Nephron (organoid): Measurements from ENCODE around the gene PPP1R12B.
A peak's percentile ranks its signal among the peaks of the same experiment; 100 is the strongest.

ENCODE experiments used
- H3K27ac Mint-ChIP-seq, 3 experiments: 2 replicates each; pipeline ENCODE4 v1.8.0; 2020; ENCODE audit warnings: mixed read lengths in 3 of 3, mild to moderate bottlenecking in 2 of 3, moderate library complexity in 1 of 3
- H3K27me3 Mint-ChIP-seq: 2 replicates; pipeline ENCODE4 v1.8.0; 2021; ENCODE audit warnings: low read depth, mild to moderate bottlenecking, moderate library complexity, mixed read lengths
- H3K36me3 Mint-ChIP-seq: 2 replicates; pipeline ENCODE4 v1.8.0; 2020; ENCODE audit warnings: low read depth, mixed read lengths
- H3K4me1 Mint-ChIP-seq: 2 replicates; pipeline ENCODE4 v1.8.0; 2020; ENCODE audit warnings: mixed read lengths
- H3K4me3 Mint-ChIP-seq, 3 experiments: 2 replicates each; pipeline ENCODE4 v1.8.0; 2020; ENCODE audit warnings: mild to moderate bottlenecking in 3 of 3, mixed read lengths in 3 of 3, moderate library complexity in 2 of 3
- H3K9me3 Mint-ChIP-seq: 2 replicates; pipeline ENCODE4 v1.8.0; 2020; ENCODE audit warnings: mixed read lengths
- TF ChIP-seq, protein P1 (sequence below), 3 experiments: fragments of 200-600 bp; sonication (generic); IDR thresholded peaks; one replicate each; pipeline ENCODE4 v1.5.0; 2021; ENCODE audit warnings: antibody characterized with exemption in 3 of 3; ENCODE audit not compliant: unreplicated experiment in 3 of 3

PPP1R12B gene

DNA sequence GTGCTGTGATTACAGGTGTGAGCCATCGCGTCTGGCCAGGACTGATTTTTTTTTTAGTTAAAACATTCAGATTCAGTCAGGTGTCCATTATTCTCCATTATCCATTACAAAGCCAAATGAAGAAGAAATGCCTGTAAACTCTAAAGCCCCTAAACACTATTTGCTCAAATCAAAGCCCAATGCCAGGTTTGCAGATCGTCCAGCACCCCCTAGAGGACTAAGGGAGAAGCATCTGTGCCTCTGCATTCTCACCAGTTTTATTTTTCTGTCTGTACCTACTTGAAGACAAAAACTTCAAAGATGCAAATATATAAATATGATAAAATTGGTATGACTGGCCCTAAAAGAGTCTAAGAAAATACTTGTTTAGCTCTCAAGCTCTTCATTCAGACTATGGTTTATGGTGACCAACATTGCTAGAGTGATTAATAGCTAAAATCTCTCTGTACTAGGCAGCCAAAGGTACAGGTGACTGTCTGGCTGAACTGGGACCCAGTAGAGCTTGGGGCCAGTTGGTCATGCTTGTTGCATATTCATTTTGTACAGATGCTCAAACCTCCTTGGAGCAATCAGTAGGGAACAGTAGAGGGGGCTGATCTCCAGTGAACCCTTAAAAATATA, 223.3 kb downstream of the PPP1R12B start:
- peak overlapping the region in 1 of 3 experiments; percentile 96 for H3K27ac Mint-ChIP-seq
- TF ChIP-seq, protein P1, sequence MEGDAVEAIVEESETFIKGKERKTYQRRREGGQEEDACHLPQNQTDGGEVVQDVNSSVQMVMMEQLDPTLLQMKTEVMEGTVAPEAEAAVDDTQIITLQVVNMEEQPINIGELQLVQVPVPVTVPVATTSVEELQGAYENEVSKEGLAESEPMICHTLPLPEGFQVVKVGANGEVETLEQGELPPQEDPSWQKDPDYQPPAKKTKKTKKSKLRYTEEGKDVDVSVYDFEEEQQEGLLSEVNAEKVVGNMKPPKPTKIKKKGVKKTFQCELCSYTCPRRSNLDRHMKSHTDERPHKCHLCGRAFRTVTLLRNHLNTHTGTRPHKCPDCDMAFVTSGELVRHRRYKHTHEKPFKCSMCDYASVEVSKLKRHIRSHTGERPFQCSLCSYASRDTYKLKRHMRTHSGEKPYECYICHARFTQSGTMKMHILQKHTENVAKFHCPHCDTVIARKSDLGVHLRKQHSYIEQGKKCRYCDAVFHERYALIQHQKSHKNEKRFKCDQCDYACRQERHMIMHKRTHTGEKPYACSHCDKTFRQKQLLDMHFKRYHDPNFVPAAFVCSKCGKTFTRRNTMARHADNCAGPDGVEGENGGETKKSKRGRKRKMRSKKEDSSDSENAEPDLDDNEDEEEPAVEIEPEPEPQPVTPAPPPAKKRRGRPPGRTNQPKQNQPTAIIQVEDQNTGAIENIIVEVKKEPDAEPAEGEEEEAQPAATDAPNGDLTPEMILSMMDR (IDR thresholded peaks at IDR 0.05; ENCODE audit: unreplicated experiment in 3 of 3), result peak; percentile 67 to 76 (median 68)
- H3K36me3 Mint-ChIP-seq, result peaks cover 10% of the 10 kb centered on the region
- no peaks in the 10 kb centered on the region for H3K9me3 Mint-ChIP-seq
- H3K4me3 Mint-ChIP-seq, result no peak overlapping the region
- H3K4me1 Mint-ChIP-seq, result peaks cover 76% of the 10 kb centered on the region
- H3K27me3 Mint-ChIP-seq, result no peaks in the 10 kb centered on the region

- Mint-ChIP-seq H3K27ac (peak overlapping the region in 2 of 3 experiments; percentile 54 to 98), H3K4me1 (peaks cover 78% of the 10 kb centered on the region), H3K4me3 (no peak overlapping the region), H3K27me3 (no peaks in the 10 kb centered on the region), H3K9me3 (no peaks in the 10 kb centered on the region), H3K36me3 (peaks cover 10% of the 10 kb centered on the region)
- TF ChIP-seq, protein P1 (IDR thresholded peaks at IDR 0.05; ENCODE audit: unreplicated experiment in 3 of 3), result no peak
Measured at GRCh38 chr1:202572867-202573266, 224.4 kb downstream of the PPP1R12B start.

DNA sequence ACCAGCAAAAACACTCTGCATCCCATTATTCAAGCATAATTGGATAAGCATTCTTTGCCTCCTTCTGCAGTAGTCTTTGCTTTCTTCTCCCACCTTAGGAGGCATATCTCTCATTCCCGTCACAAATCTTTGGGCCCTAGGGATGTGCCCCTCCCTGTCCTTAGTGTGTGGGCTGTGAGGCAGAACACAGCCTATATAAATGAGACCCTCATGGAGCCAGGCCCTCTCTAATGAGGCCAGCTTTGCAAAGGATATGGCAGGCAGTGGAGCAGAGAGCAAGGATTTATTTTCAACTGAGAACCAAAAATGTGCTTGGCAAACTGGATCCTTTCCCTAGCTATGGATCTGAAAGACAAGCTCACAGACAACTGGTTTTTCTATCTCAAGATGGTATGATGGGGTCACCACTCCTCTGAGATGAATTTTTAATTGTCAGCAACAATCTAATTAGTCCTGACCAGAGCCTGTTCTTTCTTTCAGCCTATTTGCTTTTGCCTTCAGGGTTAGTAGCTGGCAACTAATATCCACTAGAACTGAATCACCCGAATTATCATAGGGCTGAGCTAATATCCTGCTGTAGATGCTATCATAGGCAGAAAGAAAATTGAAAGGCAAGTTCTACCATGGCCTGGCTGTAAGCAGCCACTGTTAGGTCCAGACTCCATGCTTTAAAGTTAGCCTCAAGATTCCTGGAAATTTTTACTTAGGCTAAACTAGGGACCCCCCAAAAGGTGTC, 227.6 kb downstream of the PPP1R12B start:
- Mint-ChIP-seq H3K4me3 (no peak overlapping the region), H3K4me1 (peaks cover 88% of the 10 kb centered on the region)

GRCh38 chr1:202576816-202577215, 228.3 kb downstream of the PPP1R12B start:
- H3K27me3 Mint-ChIP-seq, result no peaks in the 10 kb centered on the region
- TF ChIP-seq, protein P1 (IDR thresholded peaks at IDR 0.05; ENCODE audit: unreplicated experiment in 3 of 3), result no peak
- H3K4me3 Mint-ChIP-seq, result peak overlapping the region in 1 of 3 experiments; percentile 21
- H3K4me1 Mint-ChIP-seq, result peaks cover 90% of the 10 kb centered on the region
- H3K9me3 Mint-ChIP-seq, result no peaks in the 10 kb centered on the region
- peak overlapping the region; percentile 97 to 98 (median 98) for H3K27ac Mint-ChIP-seq
- peaks cover 16% of the 10 kb centered on the region for H3K36me3 Mint-ChIP-seq

More for the DNA sequence above, 227.6 kb downstream of the PPP1R12B start:
- Mint-ChIP-seq H3K36me3 (peaks cover 10% of the 10 kb centered on the region), H3K27me3 (no peaks in the 10 kb centered on the region), H3K27ac (peak overlapping the region; percentile 58 to 98 (median 97)), H3K9me3 (no peaks in the 10 kb centered on the region)
- TF ChIP-seq, protein P1 (IDR thresholded peaks at IDR 0.05; ENCODE audit: unreplicated experiment in 3 of 3), result no peak

- Mint-ChIP-seq H3K36me3 (peaks cover 22% of the 10 kb centered on the region), H3K9me3 (no peaks in the 10 kb centered on the region), H3K4me1 (peaks cover 95% of the 10 kb centered on the region), H3K27ac (peak overlapping the region; percentile 97 to 98 (median 98)), H3K4me3 (peak overlapping the region in 2 of 3 experiments; percentile 4 to 39), H3K27me3 (no peaks in the 10 kb centered on the region)
- TF ChIP-seq, protein P1 (IDR thresholded peaks at IDR 0.05; ENCODE audit: unreplicated experiment in 3 of 3), result no peak
Measured at GRCh38 chr1:202577381-202577780, 228.9 kb downstream of the PPP1R12B start.
